Pancreas (tissue), 10 donors: Measurements from ENCODE around the gene SLC25A13. TPM values are rescaled to one million over a fixed set of nuclear protein-coding genes. Genes with fewer than 3 reads are reported as not detected.

Source experiments
- ATAC-seq, 4 donors: fragments of 200-7000 bp; cut with Tn5 transposase; one replicate each; pipeline versions ENCODE4 v1.8.0 to v1.9.1; 2020; ENCODE audit warnings: mild to moderate bottlenecking in 4 of 4, moderate library complexity in 4 of 4
- DNase-seq, 6 donors: peaks; one replicate each; pipeline ENCODE4 v3.0.0-alpha.2; 2020
- FAIRE-seq: peaks from 2 replicates; lab custom pipeline; 2012; peaks lifted over from hg19 to GRCh38; lab: Jason Lieb, UNC
- H3K27ac ChIP-seq, 4 donors: fragments of 200-600 bp; sonication (generic); 1 replicate in 3 of 4; 2 replicates in 1 of 4; pipeline versions ENCODE4 v1.5.0 to v1.8.0; 2020
- H3K27me3 ChIP-seq, 4 donors: fragments of 200-600 bp; one replicate each; pipeline ENCODE4 v1.8.0; 2021
- H3K36me3 ChIP-seq, 3 donors: fragments of 200-600 bp; sonication (generic) in 1 of 3; one replicate each; pipeline versions ENCODE4 v1.5.0 to v1.8.0; 2020 to 2021
- H3K4me1 ChIP-seq, 3 donors: fragments of 200-600 bp; one replicate each; pipeline ENCODE4 v1.8.0; 2021
- H3K4me3 ChIP-seq, 4 donors: fragments of 200-600 bp; sonication (generic) in 2 of 4; one replicate each; pipeline versions ENCODE4 v1.5.0 to v1.8.0; 2020 to 2021
- H3K9me3 ChIP-seq, 4 donors: fragments of 200-600 bp; one replicate each; pipeline ENCODE4 v1.8.0; 2021
- WGBS, 2 donors: extraction: QIAGEN DNeasy Blood & Tissue Kit; methylation state at CpG; one replicate each; pipeline ENCODE4 v1.1.7; 2013; 5-methylcytosine and 5-hydroxymethylcytosine counted together
- intact Hi-C, 3 donors: fragments of 100-400 bp; cut with DNase I; formaldehyde crosslinking; loops; one replicate each; pipeline versions ENCODE4 v1.11.1 to v1.14.2; 2022
- polyA plus RNA-seq, 2 donors: library from polyadenylated mRNA; stranded (reverse); fragments of 200-250 nt; gene quantifications; one replicate each; pipeline ENCODE4 v1.2.3, GENCODE V29; 2013
- total RNA-seq, 6 donors: library from RNA; stranded (reverse); fragmentation: NEBNext Ultra II Directional in 4 of 6; extraction: Animal tissue kit (Norgen Biotek cat#: 25700) in 4 of 6; gene quantifications; one replicate each; pipeline versions ENCODE4 v1.2.1 to v1.2.4, GENCODE V29; 2021 to 2023
- TF ChIP-seq, protein P1 (sequence below), 4 donors: fragments of 200-600 bp; sonication (generic) in 3 of 4; IDR thresholded peaks; one replicate each; pipeline versions ENCODE4 v1.5.0 to v1.8.0; 2021; ENCODE audit warnings: antibody characterized with exemption in 4 of 4
- donor health status: healthy with polysubstance abuse.
- donor health status: DM: no; HTN: no; CAD: no; lungs with moderate emphysema.
- donor health status: DM: no; HTN: no; CAD: no.
- donor health status: control.
- donor health status: control.
- donor health status: Bipolar disorder and iron deficiency.
- donor health status: DM: yes; HTN: yes; CAD: no.
- donor health status: DM: no; HTN: no; CAD: no.
- donor health status: DM: no; HTN: no; CAD: no.
- donor health status: DM: yes; HTN: yes; CAD: no.

Gene SLC25A13
- total and polyA plus RNA-seq, 8 donors = 4.2 to 15.0 (median 11.0) TPM

DNA sequence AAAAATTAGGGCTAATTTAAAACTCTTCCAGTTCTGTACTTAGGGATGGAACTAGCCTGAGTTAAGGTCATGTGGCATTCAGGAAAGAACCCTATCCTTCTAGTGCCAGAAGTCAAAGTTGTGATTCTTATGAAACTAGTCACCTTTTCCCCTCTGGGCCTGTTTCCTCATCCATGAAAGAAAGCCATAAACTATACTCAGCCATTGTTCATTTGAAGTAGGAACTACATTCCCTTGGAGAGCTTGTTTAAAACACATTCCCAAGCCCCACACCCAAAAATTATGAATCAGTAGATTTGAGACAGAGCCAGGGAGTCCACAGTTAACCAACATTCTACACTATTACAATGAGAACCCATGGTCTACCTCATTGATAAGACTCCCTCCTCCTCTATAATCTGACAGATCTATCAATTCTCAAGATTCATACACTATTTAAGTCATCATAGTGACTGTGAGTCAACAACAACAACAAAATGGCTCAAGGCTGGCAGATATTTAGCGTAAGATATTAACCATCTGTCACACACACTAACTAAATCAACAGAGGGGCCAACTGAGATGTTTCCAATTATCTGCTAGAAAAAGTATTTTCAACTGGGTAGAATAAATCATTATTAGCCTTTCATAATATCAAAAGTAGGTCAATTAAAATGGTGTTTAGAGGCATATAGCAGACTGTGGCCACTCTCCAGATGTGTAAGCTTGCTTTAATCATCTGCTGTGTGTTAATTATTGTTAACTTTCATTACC lies 102.3 kb downstream of the SLC25A13 start:
- WGBS, 2 donors = 90 to 91% methylated on average over 1 of the region's 1 CpG
- FAIRE-seq = no peak
- Histone ChIP-seq H3K4me1 (no peaks in the 10 kb centered on the region), H3K27ac (no peak overlapping the region), H3K4me3 (no peak overlapping the region), H3K9me3 (no peaks in the 10 kb centered on the region), H3K27me3 (no peaks in the 10 kb centered on the region), H3K36me3 (no peaks in the 10 kb centered on the region)
- ATAC-seq = peak in 2 of 4 donors; percentile 25 to 52
- intact Hi-C loops = no loop called here
- TF ChIP-seq, protein P1, sequence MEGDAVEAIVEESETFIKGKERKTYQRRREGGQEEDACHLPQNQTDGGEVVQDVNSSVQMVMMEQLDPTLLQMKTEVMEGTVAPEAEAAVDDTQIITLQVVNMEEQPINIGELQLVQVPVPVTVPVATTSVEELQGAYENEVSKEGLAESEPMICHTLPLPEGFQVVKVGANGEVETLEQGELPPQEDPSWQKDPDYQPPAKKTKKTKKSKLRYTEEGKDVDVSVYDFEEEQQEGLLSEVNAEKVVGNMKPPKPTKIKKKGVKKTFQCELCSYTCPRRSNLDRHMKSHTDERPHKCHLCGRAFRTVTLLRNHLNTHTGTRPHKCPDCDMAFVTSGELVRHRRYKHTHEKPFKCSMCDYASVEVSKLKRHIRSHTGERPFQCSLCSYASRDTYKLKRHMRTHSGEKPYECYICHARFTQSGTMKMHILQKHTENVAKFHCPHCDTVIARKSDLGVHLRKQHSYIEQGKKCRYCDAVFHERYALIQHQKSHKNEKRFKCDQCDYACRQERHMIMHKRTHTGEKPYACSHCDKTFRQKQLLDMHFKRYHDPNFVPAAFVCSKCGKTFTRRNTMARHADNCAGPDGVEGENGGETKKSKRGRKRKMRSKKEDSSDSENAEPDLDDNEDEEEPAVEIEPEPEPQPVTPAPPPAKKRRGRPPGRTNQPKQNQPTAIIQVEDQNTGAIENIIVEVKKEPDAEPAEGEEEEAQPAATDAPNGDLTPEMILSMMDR (IDR thresholded peaks at IDR 0.05) = no peak
- DNase-seq = no peak

- TF ChIP-seq, protein P1 (IDR thresholded peaks at IDR 0.05) = no peak
Observed at GRCh38 chr7:96218664-96219243, 103.1 kb downstream of the SLC25A13 start.

GRCh38 chr7:96217147-96217546 lies 104.8 kb downstream of the SLC25A13 start:
- Histone ChIP-seq H3K27me3 (no peaks in the 10 kb centered on the region), H3K27ac (no peak overlapping the region), H3K4me3 (no peak overlapping the region), H3K4me1 (no peaks in the 10 kb centered on the region), H3K9me3 (no peaks in the 10 kb centered on the region), H3K36me3 (no peaks in the 10 kb centered on the region)
- intact Hi-C loops = no loop called here
- FAIRE-seq = no peak
- TF ChIP-seq, protein P1 (IDR thresholded peaks at IDR 0.05) = no peak
- 81 to 85% methylated on average over 1 of the region's 1 CpG for WGBS, 2 donors
- ATAC-seq = no peak
- DNase-seq = no peak

More at GRCh38 chr7:96218664-96219243, 103.1 kb downstream of the SLC25A13 start:
- Histone ChIP-seq H3K4me1 (no peaks in the 10 kb centered on the region), H3K27ac (no peak overlapping the region), H3K9me3 (no peaks in the 10 kb centered on the region), H3K27me3 (no peaks in the 10 kb centered on the region), H3K4me3 (no peak overlapping the region), H3K36me3 (no peaks in the 10 kb centered on the region)
- 70 to 74% methylated on average over 4 of the region's 4 CpGs for WGBS, 2 donors
- ATAC-seq (no peak), FAIRE-seq (no peak), DNase-seq (no peak)
- intact Hi-C loops = no loop called here

- Histone ChIP-seq H3K36me3 (no peaks in the 10 kb centered on the region), H3K4me1 (no peaks in the 10 kb centered on the region), H3K27ac (no peak overlapping the region), H3K4me3 (no peak overlapping the region), H3K27me3 (no peaks in the 10 kb centered on the region), H3K9me3 (no peaks in the 10 kb centered on the region)
- FAIRE-seq = no peak
- DNase-seq = no peak
- intact Hi-C loops = no loop called here
- TF ChIP-seq, protein P1 (IDR thresholded peaks at IDR 0.05) = no peak
- ATAC-seq = no peak
- WGBS, 2 donors = 96 to 98% methylated on average over 7 of the region's 7 CpGs
Observed at GRCh38 chr7:96216373-96216772, 105.5 kb downstream of the SLC25A13 start.

GRCh38 chr7:96212474-96212873 lies 109.4 kb downstream of the SLC25A13 start:
- TF ChIP-seq, protein P1 (IDR thresholded peaks at IDR 0.05) = no peak
- intact Hi-C loops = no loop called here
- DNase-seq (no peak), ATAC-seq (no peak), FAIRE-seq (no peak)
- Histone ChIP-seq H3K9me3 (no peaks in the 10 kb centered on the region), H3K36me3 (no peaks in the 10 kb centered on the region), H3K27me3 (no peaks in the 10 kb centered on the region), H3K4me3 (no peak overlapping the region), H3K27ac (no peak overlapping the region), H3K4me1 (no peaks in the 10 kb centered on the region)
- WGBS, 2 donors = 94 to 95% methylated on average over 2 of the region's 2 CpGs
